ENCODE results near the gene PTGIS. TPM values are rescaled to one million over a fixed set of nuclear protein-coding genes. Genes with fewer than 3 reads are reported as not detected.

Gene PTGIS
- polyA plus RNA-seq, 2 of the 4 experiments (the other 2 are of a cell fraction) = 0.03 to 0.04 TPM

- POLR2A ChIA-PET = no interaction called here
- WGBS (ENCODE audit: missing lambda C conversion rate) = 40% methylated on average over 5 of the region's 5 CpGs
- no peak overlapping the region for H3K27ac ChIP-seq
- no peaks in the 10 kb centered on the region for H3K9me3 ChIP-seq
- peak; percentile 78 for FAIRE-seq
- H3K4me3 ChIP-seq = no peak overlapping the region
- no peak for DNase-seq (ENCODE audit: low read depth in 1 of 2, low spot score in 1 of 2)
- H3K4me1 ChIP-seq = no peaks in the 10 kb centered on the region
- H3K4me2 ChIP-seq = no peak overlapping the region
- ATAC-seq = no peak
- CTCF ChIA-PET = interaction anchor here (0.7 to 2.4 kb wide), 2 partner anchors 16 to 196 kb away, joined by 3 to 13 read pairs; no protein-coding TSS in a partner anchor
- TF ChIP-seq HDAC2 (IDR thresholded peaks at IDR 0.05) (no peak), E2F6 (IDR thresholded peaks at IDR 0.05; ENCODE audit: borderline replicate concordance, low read depth) (no peak), ZSCAN20 (CRISPR knock-in tag; IDR thresholded peaks at IDR 0.05) (no peak), USF2 (IDR thresholded peaks at IDR 0.05) (no peak), EP300 (IDR thresholded peaks at IDR 0.05) (no peak)
Measured at GRCh38 chr20:49529470-49529869, 38.5 kb downstream of the PTGIS start.

GRCh38 chr20:49526568-49526967 is 41.4 kb downstream of the PTGIS start:
- DNase-seq (ENCODE audit: low read depth in 1 of 2, low spot score in 1 of 2) = no peak
- POLR2A ChIA-PET = no interaction called here
- WGBS (ENCODE audit: missing lambda C conversion rate) = 52% methylated on average over 2 of the region's 2 CpGs
- H3K27ac ChIP-seq = no peak overlapping the region
- no peaks in the 10 kb centered on the region for H3K9me3 ChIP-seq
- TF ChIP-seq ZFP36 (IDR thresholded peaks at IDR 0.05; ENCODE audit: borderline replicate concordance, partially characterized antibody) = no peak
- TF ChIP-seq KDM5A (IDR thresholded peaks at IDR 0.05) = no peak
- TF ChIP-seq CEBPB (IDR thresholded peaks at IDR 0.05) = no peak
- no peak for TF ChIP-seq HEYL (CRISPR knock-in tag; IDR thresholded peaks at IDR 0.05)
- no peak for TF ChIP-seq HMGXB4 (CRISPR knock-in tag; IDR thresholded peaks at IDR 0.05; ENCODE audit: borderline replicate concordance)
- TF ChIP-seq RAD21 (conservative IDR thresholded peaks at IDR 0.05 in 1 of 2, IDR thresholded peaks at IDR 0.05 in 1 of 2) = no peak
- TF ChIP-seq MAFK (IDR thresholded peaks at IDR 0.05; ENCODE audit: partially characterized antibody) = no peak
- TF ChIP-seq BHLHE40 (IDR thresholded peaks at IDR 0.05; ENCODE audit: low read depth, low read length) = no peak
- TF ChIP-seq EP300 (IDR thresholded peaks at IDR 0.05) = no peak
- TF ChIP-seq CBX8 (IDR thresholded peaks at IDR 0.05) = no peak
- no peak for TF ChIP-seq TFCP2L1 (CRISPR knock-in tag; IDR thresholded peaks at IDR 0.05)
- TF ChIP-seq JUNB (IDR thresholded peaks at IDR 0.05) = no peak
- no peak for TF ChIP-seq E2F6 (IDR thresholded peaks at IDR 0.05; ENCODE audit: borderline replicate concordance, low read depth)
- TF ChIP-seq USF2 (IDR thresholded peaks at IDR 0.05) = no peak
- no peak for TF ChIP-seq CHD4 (IDR thresholded peaks at IDR 0.05; ENCODE audit: borderline replicate concordance)
- TF ChIP-seq ZC3H11A (IDR thresholded peaks at IDR 0.05) = no peak
- no peak for TF ChIP-seq FOSB (CRISPR knock-in tag; IDR thresholded peaks at IDR 0.05)
- no peak for TF ChIP-seq PHF8 (IDR thresholded peaks at IDR 0.05; ENCODE audit: borderline replicate concordance, low read depth)
- no peak for TF ChIP-seq MAZ (IDR thresholded peaks at IDR 0.05; ENCODE audit: borderline replicate concordance, low read depth, low read length)
- CTCF ChIA-PET = interaction anchor here (0.6 to 3.1 kb wide), 7 partner anchors 10 to 558 kb away, joined by 4 to 20 read pairs (median 7); no protein-coding TSS in a partner anchor
- no peak for FAIRE-seq
- H3K4me1 ChIP-seq = no peaks in the 10 kb centered on the region
- ATAC-seq = no peak
- H3K4me3 ChIP-seq = no peak overlapping the region
- H3K4me2 ChIP-seq = no peak overlapping the region
